A549 (cell line): Measurements from ENCODE around the gene PIP4K2A.
"Not testable (repeated sequence)": the region's sequence is repeated elsewhere in the genome, so short reads cannot be mapped to it uniquely, and the experiment has no call there.

ENCODE experiments used
- CBX8 ChIP-seq: fragments of 200-600 bp; sonication (generic); IDR thresholded peaks from 2 replicates; pipeline ENCODE4 v1.6.1; 2016
- CEBPB ChIP-seq, 2 experiments: fragments of >200 bp in 1 of 2; sonication (Bioruptor Twin) in 1 of 2; formaldehyde crosslinking in 1 of 2; IDR thresholded peaks; 2 replicates each; pipeline ENCODE4 v1.6.1; 2012 to 2016
- CTCF ChIP-seq: fragments of >200 bp; sonication (Bioruptor Twin); formaldehyde crosslinking; IDR thresholded peaks from 3 replicates; pipeline ENCODE4 v1.5.1; 2016
- ELK1 ChIP-seq: fragments of 150-350 bp; IDR thresholded peaks from 2 replicates; pipeline ENCODE4 v1.6.1; 2014; ENCODE audit warnings: low read depth, mild to moderate bottlenecking, low read length
- JUN ChIP-seq, 2 experiments: fragments of >200 bp; sonication (Bioruptor Twin); formaldehyde crosslinking; IDR thresholded peaks; 2 replicates in 1 of 2; 3 replicates in 1 of 2; pipeline ENCODE4 v1.6.1; 2016 to 2017
- KDM1A ChIP-seq: fragments of 200-600 bp; sonication (generic); IDR thresholded peaks from 2 replicates; pipeline ENCODE4 v1.6.1; 2016; ENCODE audit warnings: low read depth, mild to moderate bottlenecking
- MAFK ChIP-seq: fragments of 450-650 bp; IDR thresholded peaks from 2 replicates; pipeline ENCODE4 v1.6.1; 2014; ENCODE audit not compliant: partially characterized antibody
- PBX3 ChIP-seq: IDR thresholded peaks from 2 replicates; pipeline ENCODE4 v1.6.1; 2012
- POLR2A ChIP-seq: IDR thresholded peaks from 2 replicates; pipeline ENCODE4 v1.6.1; 2012; ENCODE audit warnings: mild to moderate bottlenecking, low read length
- RAD21 ChIP-seq, 2 experiments: fragments of >200 bp in 1 of 2; sonication (Bioruptor Twin) in 1 of 2; formaldehyde crosslinking in 1 of 2; IDR thresholded peaks in 1 of 2; conservative IDR thresholded peaks in 1 of 2; 2 replicates in 1 of 2; 3 replicates in 1 of 2; pipeline ENCODE4 v1.6.1; 2012 to 2018; ENCODE audit warnings: inconsistent platforms in 1 of 2
- SMC3 ChIP-seq: fragments of >200 bp; sonication (Bioruptor Twin); formaldehyde crosslinking; IDR thresholded peaks from 3 replicates; pipeline ENCODE4 v1.6.1; 2018; ENCODE audit warnings: inconsistent platforms
- TP53 ChIP-seq: fragments of 250-450 bp; sonication (Bioruptor Pico); IDR thresholded peaks from 2 replicates; pipeline ENCODE4 v1.5.0; 2021; ENCODE audit warnings: mild to moderate bottlenecking, moderate library complexity
- ZNF302 ChIP-seq: fragments of 250-450 bp; sonication (Bioruptor Pico); IDR thresholded peaks from 2 replicates; pipeline ENCODE4 v1.9.0; 2021; ENCODE audit warnings: inconsistent platforms, mild to moderate bottlenecking, moderate library complexity
- ZSCAN20 ChIP-seq: fragments of 250-450 bp; sonication (Bioruptor Pico); IDR thresholded peaks from 2 replicates; pipeline ENCODE4 v1.8.0; 2022; ENCODE audit warnings: mild to moderate bottlenecking, moderate library complexity

GRCh38 chr10:22520645-22521044 lies 193.7 kb downstream of the PIP4K2A start:
- TF ChIP-seq PBX3; POLR2A; SMC3; CTCF; RAD21 (conservative IDR thresholded peaks at IDR 0.05 in 1 of 2, IDR thresholded peaks at IDR 0.05 in 1 of 2); CBX8; ELK1; TP53 (CRISPR knock-in tag); ZSCAN20 (CRISPR knock-in tag); CEBPB (IDR thresholded peaks at IDR 0.05); JUN (IDR thresholded peaks at IDR 0.05); MAFK; ZNF302 (CRISPR knock-in tag); KDM1A: not testable (repeated sequence)
